AG08396 (cell line): ENCODE results near the gene TNKS2.
"Not testable (repeated sequence)": the region's sequence is repeated elsewhere in the genome, so short reads cannot be mapped to it uniquely, and the experiment has no call there.

Source experiments
- DNase-seq: peaks from one replicate; pipeline ENCODE4 v3.0.0; 2012; ENCODE audit warnings: low spot score, mixed read lengths

Gene TNKS2

GRCh38 chr10:91797874-91798648 lies at the start of gene TNKS2:
TSS of gene TNKS2 (plus strand) at chr10:91798426. CDS start at chr10:91798691, 265 bp downstream.
- DNase-seq, result peak; percentile 98

GRCh38 chr10:91749592-91749991 lies 48.6 kb upstream of the TNKS2 start:
- DNase-seq, result not testable (repeated sequence)

GRCh38 chr10:91756286-91756685 lies 41.9 kb upstream of the TNKS2 start:
- peak; percentile 22 for DNase-seq

- peak; percentile 38 for DNase-seq
These were observed 39.7 kb upstream of the TNKS2 start for GRCh38 chr10:91758303-91759146.

GRCh38 chr10:91759581-91759986 lies 38.6 kb upstream of the TNKS2 start:
- DNase-seq, result no peak

GRCh38 chr10:91761721-91762120 lies 36.5 kb upstream of the TNKS2 start:
- DNase-seq, result no peak

GRCh38 chr10:91762878-91763277 lies 35.3 kb upstream of the TNKS2 start:
- no peak for DNase-seq

GRCh38 chr10:91766676-91767075 lies 31.6 kb upstream of the TNKS2 start:
- no peak for DNase-seq

GRCh38 chr10:91768123-91768522 lies 30.1 kb upstream of the TNKS2 start:
- no peak for DNase-seq

GRCh38 chr10:91771907-91772306 lies 26.3 kb upstream of the TNKS2 start:
- no peak for DNase-seq

- no peak for DNase-seq
These were observed 25.8 kb upstream of the TNKS2 start for GRCh38 chr10:91772461-91772860.

GRCh38 chr10:91772869-91773268 lies 25.4 kb upstream of the TNKS2 start:
- DNase-seq, result no peak

- no peak for DNase-seq
These were observed 23.7 kb upstream of the TNKS2 start for GRCh38 chr10:91774571-91774970.

GRCh38 chr10:91775731-91776130 lies 22.5 kb upstream of the TNKS2 start:
- no peak for DNase-seq

- DNase-seq, result no peak
These were observed 22.0 kb upstream of the TNKS2 start for GRCh38 chr10:91776266-91776665.

- no peak for DNase-seq
These were observed 19.7 kb upstream of the TNKS2 start for GRCh38 chr10:91778485-91778884.

GRCh38 chr10:91779011-91779605 lies 19.1 kb upstream of the TNKS2 start:
- DNase-seq, result no peak

- DNase-seq, result no peak
These were observed 15.7 kb upstream of the TNKS2 start for GRCh38 chr10:91782539-91782938.

GRCh38 chr10:91785830-91786229 lies 12.4 kb upstream of the TNKS2 start:
- DNase-seq, result no peak

- DNase-seq, result no peak
These were observed 11.0 kb upstream of the TNKS2 start for GRCh38 chr10:91787258-91787657.

GRCh38 chr10:91787810-91788209 lies 10.4 kb upstream of the TNKS2 start:
- no peak for DNase-seq

GRCh38 chr10:91788527-91788926 lies 9.7 kb upstream of the TNKS2 start:
- DNase-seq, result no peak
